Measurements from ENCODE around the gene CHRM3. TPM values are rescaled to one million over a fixed set of nuclear protein-coding genes. Genes with fewer than 3 reads are reported as not detected.
A peak's percentile ranks its signal among the peaks of the same experiment; 100 is the strongest.

CHRM3 gene
- total and polyA plus RNA-seq, 8 donors, result 1.5 to 6.7 (median 2.4) TPM

DNA sequence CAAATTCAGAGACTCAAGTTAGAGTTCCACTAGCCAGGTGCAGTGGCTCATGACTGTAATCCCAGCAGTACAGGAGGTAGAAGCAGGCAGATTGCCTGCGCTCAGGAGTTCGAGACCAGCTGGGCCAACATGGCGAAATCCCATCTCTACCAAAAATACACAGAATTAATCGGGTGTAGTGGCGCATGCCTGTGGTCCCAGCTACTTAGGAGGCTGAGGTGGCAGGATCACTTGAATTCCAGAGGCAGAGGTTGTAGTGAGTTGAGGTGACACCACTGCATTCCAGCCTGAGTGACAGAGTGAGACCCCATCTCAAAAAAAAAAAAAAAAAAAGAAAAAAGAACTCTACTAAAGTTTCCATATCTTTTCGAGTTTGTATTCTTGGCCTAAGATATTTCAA lies 36.7 kb upstream of the CHRM3 start:
- Histone ChIP-seq H3K4me3 (no peak overlapping the region), H3K36me3 (no peaks in the 10 kb centered on the region), H3K27ac (no peak overlapping the region), H3K4me1 (no peaks in the 10 kb centered on the region), H3K9me3 (no peaks in the 10 kb centered on the region), H3K27me3 (no peaks in the 10 kb centered on the region)
- intact Hi-C loops (cut with DNase I), result no loop called here
- TF ChIP-seq, protein P1, sequence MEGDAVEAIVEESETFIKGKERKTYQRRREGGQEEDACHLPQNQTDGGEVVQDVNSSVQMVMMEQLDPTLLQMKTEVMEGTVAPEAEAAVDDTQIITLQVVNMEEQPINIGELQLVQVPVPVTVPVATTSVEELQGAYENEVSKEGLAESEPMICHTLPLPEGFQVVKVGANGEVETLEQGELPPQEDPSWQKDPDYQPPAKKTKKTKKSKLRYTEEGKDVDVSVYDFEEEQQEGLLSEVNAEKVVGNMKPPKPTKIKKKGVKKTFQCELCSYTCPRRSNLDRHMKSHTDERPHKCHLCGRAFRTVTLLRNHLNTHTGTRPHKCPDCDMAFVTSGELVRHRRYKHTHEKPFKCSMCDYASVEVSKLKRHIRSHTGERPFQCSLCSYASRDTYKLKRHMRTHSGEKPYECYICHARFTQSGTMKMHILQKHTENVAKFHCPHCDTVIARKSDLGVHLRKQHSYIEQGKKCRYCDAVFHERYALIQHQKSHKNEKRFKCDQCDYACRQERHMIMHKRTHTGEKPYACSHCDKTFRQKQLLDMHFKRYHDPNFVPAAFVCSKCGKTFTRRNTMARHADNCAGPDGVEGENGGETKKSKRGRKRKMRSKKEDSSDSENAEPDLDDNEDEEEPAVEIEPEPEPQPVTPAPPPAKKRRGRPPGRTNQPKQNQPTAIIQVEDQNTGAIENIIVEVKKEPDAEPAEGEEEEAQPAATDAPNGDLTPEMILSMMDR (IDR thresholded peaks at IDR 0.05), result no peak
- ATAC-seq (no peak), DNase-seq (no peak)

DNA sequence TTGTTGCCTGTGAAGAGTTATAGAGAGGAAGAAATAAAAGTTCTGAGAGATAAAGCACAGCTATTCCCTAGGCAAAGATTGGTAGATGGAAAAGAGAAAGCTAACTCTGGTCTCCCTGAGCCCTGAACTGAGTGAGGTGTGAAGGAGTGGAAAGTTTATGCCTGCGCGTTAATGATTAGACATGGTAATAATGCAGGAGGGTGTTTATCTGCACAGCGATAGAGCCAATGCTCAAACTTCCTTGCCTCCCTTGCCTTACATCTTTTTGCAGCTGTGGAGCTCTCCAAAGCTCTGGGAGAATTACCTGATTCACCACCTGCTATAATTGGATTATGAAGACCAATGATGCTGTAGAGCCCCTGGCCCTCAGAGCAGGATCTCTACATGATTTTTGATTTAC lies 32.8 kb upstream of the CHRM3 start:
- DNase-seq, result peak in 1 of 4 donors; percentile 2
- no peak for ATAC-seq

DNA sequence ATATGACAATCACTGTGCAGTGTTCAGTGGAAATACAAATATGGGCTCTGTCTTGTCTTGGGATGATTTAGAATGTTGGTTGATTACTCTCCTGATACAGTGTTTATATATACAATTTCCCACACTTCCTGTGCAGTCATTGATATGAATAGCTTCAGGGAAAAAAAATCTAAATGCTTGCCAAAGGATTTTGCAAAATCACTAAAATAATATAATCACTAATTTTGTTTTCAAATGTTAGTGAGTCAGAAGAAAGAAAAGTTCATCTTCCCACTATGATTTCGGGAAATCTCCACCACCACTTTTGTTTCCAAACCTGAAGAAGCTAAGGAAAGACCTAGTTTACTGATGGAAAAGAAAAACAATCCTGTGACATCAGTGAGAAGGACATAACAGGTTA lies 32.1 kb upstream of the CHRM3 start:
- Histone ChIP-seq H3K4me1 (no peaks in the 10 kb centered on the region), H3K9me3 (no peaks in the 10 kb centered on the region), H3K36me3 (no peaks in the 10 kb centered on the region), H3K4me3 (no peak overlapping the region), H3K27ac (no peak overlapping the region), H3K27me3 (no peaks in the 10 kb centered on the region)
- DNase-seq (no peak), ATAC-seq (no peak)
- intact Hi-C loops (cut with DNase I), result no loop called here
- TF ChIP-seq, protein P1 (IDR thresholded peaks at IDR 0.05), result no peak

More for the DNA sequence above, 32.8 kb upstream of the CHRM3 start:
- Histone ChIP-seq H3K36me3 (no peaks in the 10 kb centered on the region), H3K27ac (no peak overlapping the region), H3K4me1 (no peaks in the 10 kb centered on the region), H3K9me3 (no peaks in the 10 kb centered on the region), H3K27me3 (no peaks in the 10 kb centered on the region), H3K4me3 (no peak overlapping the region)
- intact Hi-C loops (cut with DNase I), result no loop called here
- TF ChIP-seq, protein P1 (IDR thresholded peaks at IDR 0.05), result no peak

DNA sequence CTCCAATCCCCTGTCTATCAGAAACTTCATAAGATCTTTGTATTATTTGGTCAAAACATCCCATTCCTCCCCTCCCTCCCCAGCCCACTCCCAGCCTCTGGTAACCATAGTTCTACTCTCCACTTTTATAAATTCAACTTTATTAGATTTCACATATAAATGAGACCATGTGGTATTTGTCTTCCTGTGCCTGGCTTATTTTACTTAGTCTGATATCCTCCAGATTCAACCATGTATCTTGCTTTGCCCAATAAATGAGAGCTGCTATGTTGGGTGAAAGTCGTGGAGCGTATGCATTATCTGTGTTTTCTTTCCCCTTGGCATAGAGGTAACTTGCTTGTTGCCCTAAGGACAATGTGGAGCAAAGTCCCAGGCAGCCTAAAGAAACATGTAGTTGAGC lies 28.5 kb upstream of the CHRM3 start:
- no peaks in the 10 kb centered on the region for H3K27me3 ChIP-seq
- no peaks in the 10 kb centered on the region for H3K36me3 ChIP-seq
- no peak overlapping the region for H3K27ac ChIP-seq
- intact Hi-C loops (cut with DNase I), result no loop called here
- ATAC-seq, result no peak
- TF ChIP-seq, protein P1 (IDR thresholded peaks at IDR 0.05), result no peak
- H3K9me3 ChIP-seq, result no peaks in the 10 kb centered on the region
- no peaks in the 10 kb centered on the region for H3K4me1 ChIP-seq
- H3K4me3 ChIP-seq, result no peak overlapping the region
- DNase-seq, result no peak

DNA sequence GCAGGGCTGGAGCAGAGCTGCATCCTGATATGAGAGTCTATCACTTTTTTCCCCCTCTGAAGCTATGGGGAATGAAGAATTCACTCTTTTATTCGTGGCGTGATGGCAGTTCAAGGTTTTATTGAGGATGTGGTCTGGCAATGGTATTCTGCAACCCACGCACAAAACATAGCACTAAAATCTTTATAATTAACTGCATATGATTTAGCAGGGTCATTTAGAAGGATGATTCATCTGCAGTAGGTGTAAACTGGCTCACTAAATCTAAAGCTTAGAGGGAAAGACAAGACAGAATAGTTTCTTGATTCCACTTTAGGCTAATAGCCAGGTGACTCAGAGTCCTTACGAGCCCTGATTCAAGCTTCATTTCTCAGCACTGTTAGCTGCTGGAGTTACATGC lies 25.0 kb upstream of the CHRM3 start:
- intact Hi-C loops (cut with DNase I), result no loop called here
- peak; percentile 23 for ATAC-seq

More for the DNA sequence above, 25.0 kb upstream of the CHRM3 start:
- Histone ChIP-seq H3K9me3 (no peaks in the 10 kb centered on the region), H3K27ac (no peak overlapping the region), H3K36me3 (no peaks in the 10 kb centered on the region), H3K4me3 (no peak overlapping the region), H3K4me1 (no peaks in the 10 kb centered on the region), H3K27me3 (no peaks in the 10 kb centered on the region)
- no peak for DNase-seq
- TF ChIP-seq, protein P1 (IDR thresholded peaks at IDR 0.05), result no peak

All from left lung (tissue), 10 donors.